ENCODE measurements around the gene SNX32. TPM values are rescaled to one million over a fixed set of nuclear protein-coding genes. Genes with fewer than 3 reads are reported as not detected.
A peak's percentile ranks its signal among the peaks of the same experiment; 100 is the strongest.

SNX32 gene
- total and polyA plus RNA-seq, 9 of the 15 experiments (the other 6 are each of a cell fraction or from before 2014, with no cell fraction given) = 0.03 TPM; not detected in 7

DNA sequence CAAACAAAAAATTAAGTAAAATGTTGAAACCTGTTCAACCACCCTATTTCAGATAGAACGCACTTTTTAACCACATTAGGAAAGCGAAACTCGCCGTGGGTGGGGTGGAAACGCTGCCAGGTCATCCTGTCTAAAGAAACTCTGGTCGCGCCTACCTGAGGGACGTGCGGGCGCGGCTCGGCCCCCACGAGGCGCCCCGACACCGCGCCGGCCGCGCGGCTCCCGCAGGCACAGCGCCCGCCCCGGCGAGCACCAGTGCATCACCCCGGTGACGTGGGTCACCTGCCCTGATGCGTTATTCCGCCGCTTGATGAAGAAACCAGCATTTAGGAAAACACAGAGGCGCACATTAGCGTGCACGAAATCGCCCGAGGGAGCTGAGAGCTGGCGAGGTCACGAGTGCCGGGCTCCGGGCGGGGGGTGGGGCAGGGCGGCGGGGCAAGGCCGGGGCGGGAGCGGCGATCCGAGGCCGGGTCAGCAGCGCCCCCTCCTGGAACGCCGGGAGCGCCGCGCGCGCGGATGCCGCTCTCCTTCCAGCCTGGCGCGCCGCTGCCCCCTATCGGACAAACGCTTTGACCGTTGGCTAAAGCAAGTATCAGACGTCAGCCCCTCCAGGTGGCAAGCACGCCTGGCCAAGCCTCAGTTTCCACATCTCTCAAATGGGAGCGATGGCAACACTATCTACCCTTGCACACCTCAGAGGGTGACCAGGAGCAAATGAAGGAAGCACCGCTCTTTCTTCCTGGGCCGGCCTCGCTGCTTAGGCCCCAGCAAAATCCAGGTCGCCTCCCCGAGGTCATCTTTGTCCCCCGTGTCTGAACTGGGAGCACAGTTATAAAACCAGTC is 15.7 kb upstream of the SNX32 start (continued):
- no peak for TF ChIP-seq MXI1 (IDR thresholded peaks at IDR 0.05; ENCODE audit: low read depth, low read length)
- TF ChIP-seq MCM3 (IDR thresholded peaks at IDR 0.05) = no peak
- TF ChIP-seq HMGN3 (IDR thresholded peaks at IDR 0.05; ENCODE audit: borderline replicate concordance, extremely low read depth, insufficient read length, low read depth, low read length) = peak; percentile 75
- TF ChIP-seq ZNF583 (CRISPR knock-in tag; IDR thresholded peaks at IDR 0.05) = no peak

DNA sequence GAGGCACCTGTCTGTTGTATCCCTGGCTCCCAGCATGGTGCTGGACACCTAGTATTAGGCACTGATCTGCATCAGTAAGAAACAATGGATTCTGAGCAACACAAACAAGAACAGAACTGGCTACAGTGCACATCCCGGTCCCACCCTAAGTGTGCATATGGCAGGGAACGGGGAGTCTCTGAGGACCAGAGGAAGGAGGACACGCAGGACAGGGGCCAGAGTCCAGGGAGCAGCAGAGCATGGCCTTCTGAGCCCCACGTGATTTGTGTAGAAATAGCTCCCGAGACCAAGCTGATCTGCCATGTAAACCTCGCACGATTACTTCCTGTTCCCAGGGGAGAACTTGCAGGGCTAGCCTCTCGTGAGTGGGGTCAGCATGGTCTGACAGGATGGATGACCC is 12.7 kb upstream of the SNX32 start:
- Histone ChIP-seq H3K4me3 (no peak overlapping the region), H3K9me3 (replicated peaks; ENCODE audit: control insufficient read depth, insufficient read depth, low read depth, low read length) (no peaks in the 10 kb centered on the region), H3K36me3 (ENCODE audit: control insufficient read depth, insufficient read depth, low read length) (no peaks in the 10 kb centered on the region), H3K4me1 (replicated peaks in 1 of 2; ENCODE audit: control insufficient read depth in 2 of 2, insufficient read depth in 2 of 2, low read length in 2 of 2) (peaks cover 0 to 12% of the 10 kb centered on the region in 2 experiments; a peak in 2 of 5 replicates), H2AFZ (ENCODE audit: low read depth, low read length) (peak overlapping the region; percentile 75), H3K27me3 (ENCODE audit: control insufficient read depth in 2 of 2, insufficient read depth in 2 of 2, low read length in 2 of 2) (no peaks in the 10 kb centered on the region), H4K20me1 (replicated peaks; ENCODE audit: control insufficient read depth, insufficient read depth, low read length) (no peaks in the 10 kb centered on the region), H3K27ac (ENCODE audit: extremely low read depth, low read depth, low read length) (no peak overlapping the region), H3K9ac (ENCODE audit: insufficient read depth in 1 of 2, low read depth in 2 of 2, low read length in 2 of 2) (peak overlapping the region in 1 of 2 experiments; percentile 61; a peak in 2 of 4 replicates), H3K79me2 (ENCODE audit: control insufficient read depth, insufficient read depth, low read length) (no peaks in the 10 kb centered on the region), H3K9me1 (ENCODE audit: control insufficient read depth, insufficient read depth, low read length) (no peaks in the 10 kb centered on the region), H3K4me2 (ENCODE audit: insufficient read depth, low read length) (no peak overlapping the region)
- no peak for ATAC-seq
- CTCF ChIA-PET (ENCODE audit: low intra/inter-chr PET ratio) = interaction anchor here (0.9 to 1.1 kb wide), 2 partner anchors 11 to 115 kb away, joined by 3 to 4 read pairs; no protein-coding TSS in a partner anchor
- WGBS (ENCODE audit: insufficient coverage, low coverage, missing lambda C conversion rate) = 12% methylated on average over 8 of the region's 8 CpGs
- POLR2A ChIA-PET = no interaction called here
- DNase-seq (ENCODE audit: extremely low read depth in 1 of 4, low spot score in 3 of 4) = peak in 1 of 4 experiments; percentile 2
- in situ Hi-C loops (cut with MboI) (loop anchor here (5.0 kb wide), 1 partner anchor 109 kb away; the partner anchor contains the start of gene KAT5), intact Hi-C loops (cut with micrococcal nuclease) (no loop called here)
- no TSS peak for BruUV-seq (replicated peaks)
- FAIRE-seq = no peak
- TF ChIP-seq, protein P1, sequence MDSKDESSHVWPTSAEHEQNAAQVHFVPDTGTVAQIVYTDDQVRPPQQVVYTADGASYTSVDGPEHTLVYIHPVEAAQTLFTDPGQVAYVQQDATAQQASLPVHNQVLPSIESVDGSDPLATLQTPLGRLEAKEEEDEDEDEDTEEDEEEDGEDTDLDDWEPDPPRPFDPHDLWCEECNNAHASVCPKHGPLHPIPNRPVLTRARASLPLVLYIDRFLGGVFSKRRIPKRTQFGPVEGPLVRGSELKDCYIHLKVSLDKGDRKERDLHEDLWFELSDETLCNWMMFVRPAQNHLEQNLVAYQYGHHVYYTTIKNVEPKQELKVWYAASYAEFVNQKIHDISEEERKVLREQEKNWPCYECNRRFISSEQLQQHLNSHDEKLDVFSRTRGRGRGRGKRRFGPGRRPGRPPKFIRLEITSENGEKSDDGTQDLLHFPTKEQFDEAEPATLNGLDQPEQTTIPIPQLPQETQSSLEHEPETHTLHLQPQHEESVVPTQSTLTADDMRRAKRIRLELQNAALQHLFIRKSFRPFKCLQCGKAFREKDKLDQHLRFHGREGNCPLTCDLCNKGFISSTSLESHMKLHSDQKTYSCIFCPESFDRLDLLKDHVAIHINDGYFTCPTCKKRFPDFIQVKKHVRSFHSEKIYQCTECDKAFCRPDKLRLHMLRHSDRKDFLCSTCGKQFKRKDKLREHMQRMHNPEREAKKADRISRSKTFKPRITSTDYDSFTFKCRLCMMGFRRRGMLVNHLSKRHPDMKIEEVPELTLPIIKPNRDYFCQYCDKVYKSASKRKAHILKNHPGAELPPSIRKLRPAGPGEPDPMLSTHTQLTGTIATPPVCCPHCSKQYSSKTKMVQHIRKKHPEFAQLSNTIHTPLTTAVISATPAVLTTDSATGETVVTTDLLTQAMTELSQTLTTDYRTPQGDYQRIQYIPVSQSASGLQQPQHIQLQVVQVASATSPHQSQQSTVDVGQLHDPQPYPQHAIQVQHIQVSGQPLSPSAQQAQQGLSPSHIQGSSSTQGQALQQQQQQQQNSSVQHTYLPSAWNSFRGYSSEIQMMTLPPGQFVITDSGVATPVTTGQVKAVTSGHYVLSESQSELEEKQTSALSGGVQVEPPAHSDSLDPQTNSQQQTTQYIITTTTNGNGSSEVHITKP (IDR thresholded peaks at IDR 0.05; ENCODE audit: partially characterized antibody) = no peak
- TF ChIP-seq ZNF165 (CRISPR knock-in tag; IDR thresholded peaks at IDR 0.05; ENCODE audit: borderline replicate concordance) (no peak), ZNF175 (CRISPR knock-in tag; IDR thresholded peaks at IDR 0.05; ENCODE audit: low read depth) (no peak), ZNF197 (CRISPR knock-in tag; IDR thresholded peaks at IDR 0.05; ENCODE audit: low read depth) (no peak), GABPB1 (CRISPR knock-in tag; IDR thresholded peaks at IDR 0.05) (no peak), SP1 (CRISPR knock-in tag; IDR thresholded peaks at IDR 0.05) (no peak), ZNF324 (CRISPR knock-in tag; IDR thresholded peaks at IDR 0.05) (no peak)
- TF ChIP-seq, protein P2, sequence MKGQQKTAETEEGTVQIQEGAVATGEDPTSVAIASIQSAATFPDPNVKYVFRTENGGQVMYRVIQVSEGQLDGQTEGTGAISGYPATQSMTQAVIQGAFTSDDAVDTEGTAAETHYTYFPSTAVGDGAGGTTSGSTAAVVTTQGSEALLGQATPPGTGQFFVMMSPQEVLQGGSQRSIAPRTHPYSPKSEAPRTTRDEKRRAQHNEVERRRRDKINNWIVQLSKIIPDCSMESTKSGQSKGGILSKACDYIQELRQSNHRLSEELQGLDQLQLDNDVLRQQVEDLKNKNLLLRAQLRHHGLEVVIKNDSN (CRISPR knock-in tag; IDR thresholded peaks at IDR 0.05) = peak; percentile 44; the same call in 1 of the 2 replicates
- TF ChIP-seq, protein P3, sequence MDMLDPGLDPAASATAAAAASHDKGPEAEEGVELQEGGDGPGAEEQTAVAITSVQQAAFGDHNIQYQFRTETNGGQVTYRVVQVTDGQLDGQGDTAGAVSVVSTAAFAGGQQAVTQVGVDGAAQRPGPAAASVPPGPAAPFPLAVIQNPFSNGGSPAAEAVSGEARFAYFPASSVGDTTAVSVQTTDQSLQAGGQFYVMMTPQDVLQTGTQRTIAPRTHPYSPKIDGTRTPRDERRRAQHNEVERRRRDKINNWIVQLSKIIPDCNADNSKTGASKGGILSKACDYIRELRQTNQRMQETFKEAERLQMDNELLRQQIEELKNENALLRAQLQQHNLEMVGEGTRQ (CRISPR knock-in tag; IDR thresholded peaks at IDR 0.05) = peak; percentile 24; the same call in 1 of the 2 replicates
- TF ChIP-seq, protein P4, sequence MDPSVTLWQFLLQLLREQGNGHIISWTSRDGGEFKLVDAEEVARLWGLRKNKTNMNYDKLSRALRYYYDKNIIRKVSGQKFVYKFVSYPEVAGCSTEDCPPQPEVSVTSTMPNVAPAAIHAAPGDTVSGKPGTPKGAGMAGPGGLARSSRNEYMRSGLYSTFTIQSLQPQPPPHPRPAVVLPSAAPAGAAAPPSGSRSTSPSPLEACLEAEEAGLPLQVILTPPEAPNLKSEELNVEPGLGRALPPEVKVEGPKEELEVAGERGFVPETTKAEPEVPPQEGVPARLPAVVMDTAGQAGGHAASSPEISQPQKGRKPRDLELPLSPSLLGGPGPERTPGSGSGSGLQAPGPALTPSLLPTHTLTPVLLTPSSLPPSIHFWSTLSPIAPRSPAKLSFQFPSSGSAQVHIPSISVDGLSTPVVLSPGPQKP (CRISPR knock-in tag; IDR thresholded peaks at IDR 0.05) = no peak
